ENCODE measurements around the gene ZNF334. TPM values are rescaled to one million over a fixed set of nuclear protein-coding genes. Genes with fewer than 3 reads are reported as not detected.

The ZNF334 gene
- total and polyA plus RNA-seq, 2 donors from 2014 or later (not counting 2 experiments from before 2014, with no cell fraction given), result 1.6 to 4.5 TPM

Other genes with a start within 250 kb of the ZNF334 start
- not detected in 2 replicates for gene CDH22, start 205.1 kb downstream of the ZNF334 start, total RNA-seq
- gene CDH22, start 205.1 kb downstream of the ZNF334 start, polyA plus RNA-seq, result not detected in 2 replicates
- 28.6 and 30.5 TPM in 2 replicates for gene ELMO2, start 106.9 kb downstream of the ZNF334 start, total RNA-seq
- 17.2 and 18.6 TPM in 2 replicates for gene ELMO2, start 106.9 kb downstream of the ZNF334 start, polyA plus RNA-seq
- gene OCSTAMP, start 37.1 kb upstream of the ZNF334 start, total RNA-seq, result not detected in 2 replicates
- gene OCSTAMP, start 37.1 kb upstream of the ZNF334 start, polyA plus RNA-seq, result not detected in 2 replicates
- 3.1 and 5.1 TPM in 2 replicates for gene SLC13A3, start 137.9 kb upstream of the ZNF334 start, total RNA-seq
- gene SLC13A3, start 137.9 kb upstream of the ZNF334 start, polyA plus RNA-seq, result 4.6 and 5.3 TPM in 2 replicates
- 13.9 and 14.2 TPM in 2 replicates for gene TP53RK, start 175.9 kb upstream of the ZNF334 start, total RNA-seq
- 12.9 and 13.2 TPM in 2 replicates for gene TP53RK, start 175.9 kb upstream of the ZNF334 start, polyA plus RNA-seq
- gene SLC2A10, start 196.1 kb upstream of the ZNF334 start, total RNA-seq, result 0.11 and 0.37 TPM in 2 replicates
- 0.11 and 0.18 TPM in 2 replicates for gene SLC2A10, start 196.1 kb upstream of the ZNF334 start, polyA plus RNA-seq

All from foreskin keratinocyte (primary cell).